ENCODE data around the gene TRIM27. TPM values are rescaled to one million over a fixed set of nuclear protein-coding genes. Genes with fewer than 3 reads are reported as not detected.
A peak's percentile ranks its signal among the peaks of the same experiment; 100 is the strongest.

TRIM27 gene
- total RNA-seq, 1 donor from 2014 or later: 64.8 TPM

DNA sequence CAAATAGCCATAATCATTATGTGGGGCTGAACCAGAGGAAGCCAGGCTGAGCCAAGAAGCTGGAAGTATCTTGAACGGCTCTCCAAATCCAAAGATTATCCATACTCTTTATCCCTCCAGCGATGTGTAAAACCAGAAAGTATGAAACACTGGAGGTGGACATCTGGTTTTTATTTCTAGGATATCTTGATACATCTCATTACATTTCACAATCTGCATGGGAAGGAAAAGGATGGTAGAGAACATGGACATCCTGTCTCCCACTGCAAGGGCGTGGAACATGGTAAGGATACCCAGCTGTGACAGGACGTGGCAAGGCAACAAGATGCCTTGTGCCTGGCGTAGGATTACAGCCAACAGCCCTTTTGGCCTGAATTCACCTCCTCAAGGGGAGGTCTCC lies 20.1 kb downstream of the TRIM27 start:
- Mint-ChIP-seq H3K4me1 (peaks cover 14% of the 10 kb centered on the region), H3K4me3 (no peak overlapping the region), H3K27ac (no peak overlapping the region), H3K36me3 (ENCODE audit: low read depth) (peaks cover 82% of the 10 kb centered on the region), H3K27me3 (no peaks in the 10 kb centered on the region), H3K9me3 (no peaks in the 10 kb centered on the region)
- DNase-seq (no peak), ATAC-seq (ENCODE audit: low read depth) (no peak)
- POLR2A ChIA-PET: no interaction called here
- TF ChIP-seq, protein P1, sequence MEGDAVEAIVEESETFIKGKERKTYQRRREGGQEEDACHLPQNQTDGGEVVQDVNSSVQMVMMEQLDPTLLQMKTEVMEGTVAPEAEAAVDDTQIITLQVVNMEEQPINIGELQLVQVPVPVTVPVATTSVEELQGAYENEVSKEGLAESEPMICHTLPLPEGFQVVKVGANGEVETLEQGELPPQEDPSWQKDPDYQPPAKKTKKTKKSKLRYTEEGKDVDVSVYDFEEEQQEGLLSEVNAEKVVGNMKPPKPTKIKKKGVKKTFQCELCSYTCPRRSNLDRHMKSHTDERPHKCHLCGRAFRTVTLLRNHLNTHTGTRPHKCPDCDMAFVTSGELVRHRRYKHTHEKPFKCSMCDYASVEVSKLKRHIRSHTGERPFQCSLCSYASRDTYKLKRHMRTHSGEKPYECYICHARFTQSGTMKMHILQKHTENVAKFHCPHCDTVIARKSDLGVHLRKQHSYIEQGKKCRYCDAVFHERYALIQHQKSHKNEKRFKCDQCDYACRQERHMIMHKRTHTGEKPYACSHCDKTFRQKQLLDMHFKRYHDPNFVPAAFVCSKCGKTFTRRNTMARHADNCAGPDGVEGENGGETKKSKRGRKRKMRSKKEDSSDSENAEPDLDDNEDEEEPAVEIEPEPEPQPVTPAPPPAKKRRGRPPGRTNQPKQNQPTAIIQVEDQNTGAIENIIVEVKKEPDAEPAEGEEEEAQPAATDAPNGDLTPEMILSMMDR (IDR thresholded peaks at IDR 0.05): no peak
- CTCF ChIA-PET: no interaction called here
- intact Hi-C loops (cut with micrococcal nuclease): no loop called here

GRCh38 chr6:28901831-28902230 lies 22.0 kb downstream of the TRIM27 start:
- H3K27me3 Mint-ChIP-seq: no peaks in the 10 kb centered on the region
- H3K4me3 Mint-ChIP-seq: no peak overlapping the region
- ChIA-PET CTCF (no interaction called here), POLR2A (interaction anchor here (0.6 to 1.4 kb wide), 2 partner anchors 21 to 193 kb away, joined by 3 to 6 read pairs; no protein-coding TSS in a partner anchor)
- TF ChIP-seq, protein P1 (IDR thresholded peaks at IDR 0.05): no peak
- no peaks in the 10 kb centered on the region for H3K9me3 Mint-ChIP-seq
- DNase-seq: no peak
- no peak overlapping the region for H3K27ac Mint-ChIP-seq
- intact Hi-C loops (cut with micrococcal nuclease): no loop called here
- ATAC-seq (ENCODE audit: low read depth): no peak
- H3K36me3 Mint-ChIP-seq (ENCODE audit: low read depth): peaks cover 65% of the 10 kb centered on the region
- peaks cover 28% of the 10 kb centered on the region for H3K4me1 Mint-ChIP-seq

DNA sequence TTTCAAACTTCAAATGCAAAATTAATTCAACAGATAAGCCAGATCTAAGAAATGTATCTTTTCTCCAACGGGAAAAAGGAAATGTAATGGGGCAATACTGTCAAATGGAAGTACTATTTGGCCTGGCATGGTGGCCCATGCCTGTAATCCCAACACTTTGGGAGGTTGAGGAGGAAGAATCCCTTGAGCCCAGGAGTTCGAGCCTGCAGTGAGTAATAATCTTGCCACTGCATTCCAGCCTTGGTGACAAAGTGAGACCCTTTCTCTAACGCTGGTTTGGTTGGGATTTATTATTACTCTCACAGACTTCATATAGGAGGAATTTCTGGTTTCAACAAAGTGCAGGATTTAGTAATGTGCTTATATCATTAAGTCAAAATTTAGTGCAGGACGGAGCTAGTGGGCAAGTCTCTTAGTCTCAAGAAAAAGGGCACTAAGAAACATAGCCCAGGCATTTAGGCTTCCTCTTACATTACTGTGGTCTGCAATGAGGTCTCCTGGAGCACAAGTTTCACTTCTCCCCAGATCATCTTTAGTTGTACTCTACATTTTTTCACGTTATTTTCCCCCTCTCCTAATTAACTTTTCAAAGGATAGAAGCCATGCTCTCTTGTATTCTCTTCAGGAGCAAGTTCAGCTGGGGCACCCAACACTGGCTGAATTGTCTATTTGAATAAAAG lies 23.1 kb downstream of the TRIM27 start:
- DNase-seq: no peak
- ATAC-seq (ENCODE audit: low read depth): no peak
- Mint-ChIP-seq H3K27me3 (peaks cover 3% of the 10 kb centered on the region), H3K9me3 (no peaks in the 10 kb centered on the region), H3K36me3 (ENCODE audit: low read depth) (peaks cover 68% of the 10 kb centered on the region), H3K4me3 (no peak overlapping the region), H3K4me1 (peaks cover 34% of the 10 kb centered on the region), H3K27ac (peak overlapping the region; percentile 53)
- POLR2A ChIA-PET: no interaction called here
- CTCF ChIA-PET: no interaction called here
- TF ChIP-seq, protein P1 (IDR thresholded peaks at IDR 0.05): no peak
- intact Hi-C loops (cut with micrococcal nuclease): no loop called here

GRCh38 chr6:28898710-28898965 lies 25.1 kb downstream of the TRIM27 start:
- POLR2A ChIA-PET: interaction anchor here (0.9 to 1.4 kb wide), 2 partner anchors 23 to 25 kb away, joined by 3 read pairs; partner anchors contain the start of gene TRIM27
- H3K4me3 Mint-ChIP-seq: peak overlapping the region; percentile 53

DNA sequence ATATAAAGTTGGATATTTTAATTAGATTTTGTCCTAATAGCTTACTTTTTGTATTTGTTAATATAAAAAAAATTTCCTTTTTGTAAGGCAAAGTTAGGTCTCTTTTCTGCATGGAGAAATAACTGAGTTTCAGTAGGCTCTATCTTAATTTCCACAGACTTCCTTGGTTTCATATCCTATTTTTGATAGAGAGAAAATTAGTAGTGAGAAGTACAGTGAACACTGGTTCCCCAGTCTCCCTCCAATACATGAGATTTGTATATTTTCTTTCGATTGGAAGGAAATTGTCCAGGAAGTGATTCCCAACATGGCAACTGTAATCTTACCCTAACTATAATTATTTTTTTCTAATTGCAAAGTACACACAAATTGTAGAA lies 26.4 kb downstream of the TRIM27 start:
- ChIA-PET CTCF (interaction anchor here (2.0 to 2.4 kb wide), 2 partner anchors 31 to 59 kb away, joined by 5 to 7 read pairs; no protein-coding TSS in a partner anchor), POLR2A (interaction anchor here (0.7 to 3.1 kb wide), 7 partner anchors 16 to 1060 kb away, joined by 3 to 80 read pairs (median 4); partner anchors contain the start of gene TRIM27)
- Mint-ChIP-seq H3K36me3 (ENCODE audit: low read depth) (peaks cover 40% of the 10 kb centered on the region), H3K27ac (peak overlapping the region; percentile 99), H3K27me3 (peaks cover 3% of the 10 kb centered on the region), H3K9me3 (peaks cover 2% of the 10 kb centered on the region), H3K4me1 (peaks cover 35% of the 10 kb centered on the region), H3K4me3 (peak overlapping the region; percentile 41)
- TF ChIP-seq, protein P1 (IDR thresholded peaks at IDR 0.05): no peak
- intact Hi-C loops (cut with micrococcal nuclease): loop anchor here (2.0 to 5.0 kb wide), 4 partner anchors 119 to 1721 kb away; partner anchors contain the start of gene TRIM39
- ATAC-seq (ENCODE audit: low read depth) (no peak), DNase-seq (no peak)

More at GRCh38 chr6:28898710-28898965, 25.1 kb downstream of the TRIM27 start:
- CTCF ChIA-PET: no interaction called here
- ATAC-seq (ENCODE audit: low read depth): no peak
- intact Hi-C loops (cut with micrococcal nuclease): loop anchor here (5.0 kb wide), 2 partner anchors 1006 to 1429 kb away; partner anchors contain the start of gene TRIM39
- peaks cover 2% of the 10 kb centered on the region for H3K9me3 Mint-ChIP-seq
- TF ChIP-seq, protein P1 (IDR thresholded peaks at IDR 0.05): no peak
- peaks cover 3% of the 10 kb centered on the region for H3K27me3 Mint-ChIP-seq
- H3K4me1 Mint-ChIP-seq: peaks cover 35% of the 10 kb centered on the region
- no peak for DNase-seq
- peaks cover 52% of the 10 kb centered on the region for H3K36me3 Mint-ChIP-seq (ENCODE audit: low read depth)
- H3K27ac Mint-ChIP-seq: no peak overlapping the region
